Sigmoid colon (tissue), 4 donors: ENCODE results near the gene IL23A.

ENCODE experiments used
- EP300 ChIP-seq, 4 donors: sonication (generic); formaldehyde crosslinking; IDR thresholded peaks; one replicate each; pipeline ENCODE4 v1.6.1; 2017; ENCODE audit warnings: antibody characterized with exemption in 4 of 4
- TF ChIP-seq, protein P1 (sequence below), 4 experiments: fragments of 450-650 bp in 3 of 4; fragments of 200-600 bp in 1 of 4; IDR thresholded peaks; one replicate each; pipeline ENCODE4 v1.5.1; 2016 to 2019; ENCODE audit warnings: antibody characterized with exemption in 4 of 4, mild to moderate bottlenecking in 3 of 4, moderate library complexity in 2 of 4

DNA sequence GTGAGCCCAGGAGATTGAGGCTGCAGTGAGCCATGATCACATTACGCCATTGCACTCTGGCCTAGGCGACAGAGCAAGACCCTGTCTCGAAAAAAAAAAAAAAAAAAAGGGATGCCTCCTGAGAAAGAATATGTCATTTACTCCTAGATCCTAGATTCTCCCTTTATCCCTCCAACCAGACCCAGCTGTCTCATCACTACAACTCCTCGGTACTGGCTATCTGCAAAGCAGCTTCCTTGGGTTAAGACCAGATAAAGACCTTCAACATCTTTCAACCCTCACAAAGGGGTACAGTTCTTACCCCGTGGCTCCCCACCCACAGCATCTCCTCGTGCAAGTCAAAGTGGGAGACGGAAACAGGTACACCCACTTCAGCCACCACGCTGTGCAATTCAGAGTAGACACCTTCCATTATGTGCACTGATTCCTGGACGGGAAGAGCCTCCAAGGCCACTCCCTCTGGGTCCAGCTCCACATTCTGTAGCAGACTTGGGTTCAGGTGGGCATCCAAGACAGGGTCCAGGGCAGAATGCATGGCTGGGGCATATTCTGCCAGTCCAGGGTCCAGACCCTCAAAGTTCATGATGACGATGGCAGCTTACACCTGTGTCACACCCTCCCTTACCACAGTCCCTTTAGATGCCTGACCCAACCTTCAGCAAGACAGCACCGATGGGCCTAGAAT is 6.0 kb upstream of the IL23A start:
- TF ChIP-seq, protein P1, sequence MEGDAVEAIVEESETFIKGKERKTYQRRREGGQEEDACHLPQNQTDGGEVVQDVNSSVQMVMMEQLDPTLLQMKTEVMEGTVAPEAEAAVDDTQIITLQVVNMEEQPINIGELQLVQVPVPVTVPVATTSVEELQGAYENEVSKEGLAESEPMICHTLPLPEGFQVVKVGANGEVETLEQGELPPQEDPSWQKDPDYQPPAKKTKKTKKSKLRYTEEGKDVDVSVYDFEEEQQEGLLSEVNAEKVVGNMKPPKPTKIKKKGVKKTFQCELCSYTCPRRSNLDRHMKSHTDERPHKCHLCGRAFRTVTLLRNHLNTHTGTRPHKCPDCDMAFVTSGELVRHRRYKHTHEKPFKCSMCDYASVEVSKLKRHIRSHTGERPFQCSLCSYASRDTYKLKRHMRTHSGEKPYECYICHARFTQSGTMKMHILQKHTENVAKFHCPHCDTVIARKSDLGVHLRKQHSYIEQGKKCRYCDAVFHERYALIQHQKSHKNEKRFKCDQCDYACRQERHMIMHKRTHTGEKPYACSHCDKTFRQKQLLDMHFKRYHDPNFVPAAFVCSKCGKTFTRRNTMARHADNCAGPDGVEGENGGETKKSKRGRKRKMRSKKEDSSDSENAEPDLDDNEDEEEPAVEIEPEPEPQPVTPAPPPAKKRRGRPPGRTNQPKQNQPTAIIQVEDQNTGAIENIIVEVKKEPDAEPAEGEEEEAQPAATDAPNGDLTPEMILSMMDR (IDR thresholded peaks at IDR 0.05) = no peak
- no peak for TF ChIP-seq EP300 (IDR thresholded peaks at IDR 0.05)
